Kidney (tissue), 14 donors: ENCODE results near the gene SIX3. TPM values are rescaled to one million over a fixed set of nuclear protein-coding genes. Genes with fewer than 3 reads are reported as not detected.

ENCODE experiments used
- DNase-seq, 5 donors: peaks; one replicate each; pipeline ENCODE4 v3.0.0-alpha.2; 2013 to 2020
- FAIRE-seq: peaks from 2 replicates; lab custom pipeline; 2012; peaks lifted over from hg19 to GRCh38; lab: Jason Lieb, UNC
- H3K27ac ChIP-seq, 2 donors: one replicate each; pipeline ENCODE4 v1.7.0; 2013; ENCODE audit warnings: low read depth in 2 of 2, low read length in 2 of 2, inconsistent platforms in 1 of 2
- H3K27me3 ChIP-seq: one replicate; pipeline ENCODE4 v1.7.1; 2013; ENCODE audit warnings: low read length, inconsistent platforms; ENCODE audit not compliant: control insufficient read depth, insufficient read depth
- H3K36me3 ChIP-seq, 3 donors: one replicate each; pipeline versions ENCODE4 v1.7.0 to v1.7.1; 2013; ENCODE audit warnings: low read length in 3 of 3, control low read depth in 1 of 3, inconsistent platforms in 1 of 3; ENCODE audit not compliant: insufficient read depth in 3 of 3, control insufficient read depth in 2 of 3
- H3K4me1 ChIP-seq, 3 donors: one replicate each; pipeline versions ENCODE4 v1.7.0 to v1.7.1; 2013; ENCODE audit warnings: low read length in 3 of 3, inconsistent platforms in 1 of 3, low read depth in 1 of 3; ENCODE audit not compliant: control insufficient read depth in 2 of 3, insufficient read depth in 2 of 3
- H3K4me3 ChIP-seq, 3 donors: one replicate each; pipeline versions ENCODE4 v1.7.0 to v1.8.1; 2013; ENCODE audit warnings: low read length in 3 of 3, control low read depth in 1 of 3, inconsistent platforms in 1 of 3
- H3K9ac ChIP-seq, 3 donors: one replicate each; pipeline versions ENCODE4 v1.7.0 to v1.7.1; 2013; ENCODE audit warnings: low read length in 3 of 3, control low read depth in 1 of 3, inconsistent platforms in 1 of 3
- H3K9me3 ChIP-seq, 3 donors: one replicate each; pipeline versions ENCODE4 v1.7.0 to v1.7.1; 2013; ENCODE audit warnings: low read length in 3 of 3, control low read depth in 1 of 3, inconsistent platforms in 1 of 3; ENCODE audit not compliant: control insufficient read depth in 2 of 3, insufficient read depth in 1 of 3
- intact Hi-C: fragments of 100-400 bp; cut with DNase I; formaldehyde crosslinking; loops from one replicate; pipeline ENCODE4 v1.11.1; 2022
- polyA plus RNA-seq: library from polyadenylated mRNA; stranded (reverse); fragments of 350-450 nt; fragmentation: Illumina TruSeq; extraction: RNeasy Lipid Tissue Mini Kit (QIAGEN cat#74804); gene quantifications from one replicate; pipeline ENCODE4 v1.2.3, GENCODE V29; 2014; ENCODE audit warnings: low read depth, low replicate concordance; ENCODE audit not compliant: insufficient read depth
- total RNA-seq: library from RNA; stranded (reverse); fragmentation: NEBNext Ultra II Directional; extraction: Animal tissue kit (Norgen Biotek cat#: 25700); gene quantifications from one replicate; pipeline ENCODE4 v1.2.1, GENCODE V29; 2021
- TF ChIP-seq, protein P1 (sequence below): IDR thresholded peaks from 3 replicates; pipeline ENCODE4 v1.5.1; 2012; ENCODE audit warnings: mild to moderate bottlenecking, moderate library complexity, borderline replicate concordance; ENCODE audit not compliant: insufficient read depth; ENCODE audit errors: extremely low read depth
- donor health status: control.
- donor health status: control.
- donor health status: control.
- donor health status: control.
- donor health status: control.
- donor health status: DM: yes; HTN: yes; CAD: no.
- donor health status: Normal renal cell carcinoma (clear cell type).

SIX3 gene
- total and polyA plus RNA-seq, 2 donors from 2014 or later: 0.16 to 0.19 TPM

GRCh38 chr2:44918095-44918775 is 23.3 kb upstream of the SIX3 start:
- TF ChIP-seq, protein P1, sequence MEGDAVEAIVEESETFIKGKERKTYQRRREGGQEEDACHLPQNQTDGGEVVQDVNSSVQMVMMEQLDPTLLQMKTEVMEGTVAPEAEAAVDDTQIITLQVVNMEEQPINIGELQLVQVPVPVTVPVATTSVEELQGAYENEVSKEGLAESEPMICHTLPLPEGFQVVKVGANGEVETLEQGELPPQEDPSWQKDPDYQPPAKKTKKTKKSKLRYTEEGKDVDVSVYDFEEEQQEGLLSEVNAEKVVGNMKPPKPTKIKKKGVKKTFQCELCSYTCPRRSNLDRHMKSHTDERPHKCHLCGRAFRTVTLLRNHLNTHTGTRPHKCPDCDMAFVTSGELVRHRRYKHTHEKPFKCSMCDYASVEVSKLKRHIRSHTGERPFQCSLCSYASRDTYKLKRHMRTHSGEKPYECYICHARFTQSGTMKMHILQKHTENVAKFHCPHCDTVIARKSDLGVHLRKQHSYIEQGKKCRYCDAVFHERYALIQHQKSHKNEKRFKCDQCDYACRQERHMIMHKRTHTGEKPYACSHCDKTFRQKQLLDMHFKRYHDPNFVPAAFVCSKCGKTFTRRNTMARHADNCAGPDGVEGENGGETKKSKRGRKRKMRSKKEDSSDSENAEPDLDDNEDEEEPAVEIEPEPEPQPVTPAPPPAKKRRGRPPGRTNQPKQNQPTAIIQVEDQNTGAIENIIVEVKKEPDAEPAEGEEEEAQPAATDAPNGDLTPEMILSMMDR: no peak
- DNase-seq: no peak
- Histone ChIP-seq H3K4me3 (no peak overlapping the region), H3K27ac (no peak overlapping the region), H3K9me3 (no peaks in the 10 kb centered on the region), H3K27me3 (peaks cover 18% of the 10 kb centered on the region), H3K9ac (no peak overlapping the region), H3K4me1 (no peaks in the 10 kb centered on the region), H3K36me3 (no peaks in the 10 kb centered on the region)
- FAIRE-seq: no peak
- intact Hi-C loops: no loop called here

GRCh38 chr2:44920751-44921150 is 20.8 kb upstream of the SIX3 start:
- TF ChIP-seq, protein P1: no peak
- Histone ChIP-seq H3K9me3 (no peaks in the 10 kb centered on the region), H3K4me3 (no peak overlapping the region), H3K36me3 (no peaks in the 10 kb centered on the region), H3K9ac (no peak overlapping the region), H3K4me1 (no peaks in the 10 kb centered on the region), H3K27me3 (peaks cover 34% of the 10 kb centered on the region), H3K27ac (no peak overlapping the region)
- no peak for FAIRE-seq
- intact Hi-C loops: no loop called here
- no peak for DNase-seq

GRCh38 chr2:44922776-44923175 is 18.7 kb upstream of the SIX3 start:
- H3K36me3 ChIP-seq: no peaks in the 10 kb centered on the region
- H3K27me3 ChIP-seq: peaks cover 50% of the 10 kb centered on the region
- FAIRE-seq: no peak

More at GRCh38 chr2:44922776-44923175, 18.7 kb upstream of the SIX3 start:
- Histone ChIP-seq H3K9me3 (no peaks in the 10 kb centered on the region), H3K4me3 (no peak overlapping the region), H3K27ac (no peak overlapping the region), H3K4me1 (no peaks in the 10 kb centered on the region), H3K9ac (no peak overlapping the region)
- TF ChIP-seq, protein P1: no peak
- no peak for DNase-seq
- intact Hi-C loops: no loop called here
